Prostate gland (tissue), 2 donors: ENCODE data around the gene MPP4.

Source experiments
- POLR2A ChIP-seq: fragments of 450-650 bp; IDR thresholded peaks from one replicate; pipeline ENCODE4 v1.6.1; 2016; ENCODE audit warnings: antibody characterized with exemption, mild to moderate bottlenecking
- POLR2AphosphoS5 ChIP-seq: sonication (generic); formaldehyde crosslinking; IDR thresholded peaks from one replicate; pipeline ENCODE4 v1.6.1; 2017; ENCODE audit warnings: antibody characterized with exemption
- TF ChIP-seq, protein P1 (sequence below), 4 experiments: fragments of 200-600 bp in 2 of 4; fragments of 450-650 bp in 2 of 4; sonication (generic) in 2 of 4; IDR thresholded peaks; 1 replicate in 3 of 4; 2 replicates in 1 of 4; pipeline ENCODE4 v1.5.1; 2016 to 2019; ENCODE audit warnings: antibody characterized with exemption in 4 of 4, mild to moderate bottlenecking in 2 of 4, moderate library complexity in 2 of 4

DNA sequence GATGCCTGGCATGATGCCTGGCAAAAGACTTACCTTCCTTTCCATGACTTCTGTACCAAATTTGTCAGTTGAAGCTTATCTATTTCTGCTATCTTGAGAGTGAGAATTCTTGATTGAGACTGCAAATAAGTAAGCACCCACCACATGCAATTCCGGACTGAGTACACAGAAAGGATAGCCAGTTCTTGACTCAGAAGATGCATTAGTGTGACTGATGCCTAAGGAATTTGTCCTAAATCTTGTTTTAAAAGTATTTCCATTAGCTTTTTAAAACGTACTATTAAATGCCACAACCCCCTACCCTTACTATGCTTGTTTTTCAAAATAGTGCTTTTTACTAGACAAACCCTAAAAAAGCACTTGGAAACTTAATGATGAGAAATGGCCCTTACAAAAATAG, 545 bp downstream of the MPP4 start:
- no peak for TF ChIP-seq POLR2A
- TF ChIP-seq, protein P1, sequence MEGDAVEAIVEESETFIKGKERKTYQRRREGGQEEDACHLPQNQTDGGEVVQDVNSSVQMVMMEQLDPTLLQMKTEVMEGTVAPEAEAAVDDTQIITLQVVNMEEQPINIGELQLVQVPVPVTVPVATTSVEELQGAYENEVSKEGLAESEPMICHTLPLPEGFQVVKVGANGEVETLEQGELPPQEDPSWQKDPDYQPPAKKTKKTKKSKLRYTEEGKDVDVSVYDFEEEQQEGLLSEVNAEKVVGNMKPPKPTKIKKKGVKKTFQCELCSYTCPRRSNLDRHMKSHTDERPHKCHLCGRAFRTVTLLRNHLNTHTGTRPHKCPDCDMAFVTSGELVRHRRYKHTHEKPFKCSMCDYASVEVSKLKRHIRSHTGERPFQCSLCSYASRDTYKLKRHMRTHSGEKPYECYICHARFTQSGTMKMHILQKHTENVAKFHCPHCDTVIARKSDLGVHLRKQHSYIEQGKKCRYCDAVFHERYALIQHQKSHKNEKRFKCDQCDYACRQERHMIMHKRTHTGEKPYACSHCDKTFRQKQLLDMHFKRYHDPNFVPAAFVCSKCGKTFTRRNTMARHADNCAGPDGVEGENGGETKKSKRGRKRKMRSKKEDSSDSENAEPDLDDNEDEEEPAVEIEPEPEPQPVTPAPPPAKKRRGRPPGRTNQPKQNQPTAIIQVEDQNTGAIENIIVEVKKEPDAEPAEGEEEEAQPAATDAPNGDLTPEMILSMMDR (IDR thresholded peaks at IDR 0.05): no peak
- TF ChIP-seq POLR2AphosphoS5: no peak
